H9 (cell line): ENCODE data around the gene ACP3. TPM values are rescaled to one million over a fixed set of nuclear protein-coding genes. Genes with fewer than 3 reads are reported as not detected.

ENCODE experiments used
- DNase-seq: peaks from one replicate; pipeline ENCODE4 v3.0.0-alpha.2; 2017
- H2AFZ ChIP-seq: one replicate; pipeline ENCODE4 v1.6.1; 2013; ENCODE audit warnings: mild to moderate bottlenecking, low read length, control low read depth, moderate library complexity
- H2AK5ac ChIP-seq: 2 replicates; pipeline ENCODE4 v1.6.1; 2013; ENCODE audit warnings: low read length, control low read depth, mixed read lengths; ENCODE audit not compliant: insufficient read length
- H2BK120ac ChIP-seq: one replicate; pipeline ENCODE4 v1.6.1; 2013; ENCODE audit warnings: low read depth, mild to moderate bottlenecking, low read length, control low read depth, inconsistent platforms; ENCODE audit not compliant: poor library complexity, severe bottlenecking
- H2BK12ac ChIP-seq: 2 replicates; pipeline ENCODE4 v1.6.1; 2013; ENCODE audit warnings: low read length, control low read depth, mixed read lengths, low read depth; ENCODE audit not compliant: insufficient read length
- H2BK15ac ChIP-seq: 2 replicates; pipeline ENCODE4 v1.6.1; 2013; ENCODE audit warnings: low read depth, low read length, control low read depth
- H2BK20ac ChIP-seq: one replicate; pipeline ENCODE4 v1.6.1; 2013; ENCODE audit warnings: low read depth, mild to moderate bottlenecking, low read length, control low read depth, inconsistent platforms; ENCODE audit not compliant: poor library complexity, severe bottlenecking
- H2BK5ac ChIP-seq: 2 replicates; pipeline ENCODE4 v1.6.1; 2013; ENCODE audit warnings: low read length, control low read depth, mixed read lengths; ENCODE audit not compliant: insufficient read length
- H3K14ac ChIP-seq: 2 replicates; pipeline ENCODE4 v1.6.1; 2013; ENCODE audit warnings: low read length, control low read depth; ENCODE audit not compliant: insufficient read depth
- H3K18ac ChIP-seq: 2 replicates; pipeline ENCODE4 v1.6.1; 2013; ENCODE audit warnings: low read depth, mild to moderate bottlenecking, mixed read lengths, low read length, control low read depth; ENCODE audit not compliant: insufficient read length
- H3K23ac ChIP-seq: 2 replicates; pipeline ENCODE4 v1.6.1; 2013; ENCODE audit warnings: low read length, control low read depth, mixed read lengths, low read depth; ENCODE audit not compliant: insufficient read length
- H3K23me2 ChIP-seq: 2 replicates; pipeline ENCODE4 v1.6.1; 2013; ENCODE audit warnings: low read depth, mild to moderate bottlenecking, mixed read lengths, low read length, control low read depth; ENCODE audit not compliant: insufficient read length, poor library complexity, severe bottlenecking
- H3K27ac ChIP-seq: 2 replicates; pipeline ENCODE4 v1.5.1; 2013; ENCODE audit warnings: low read length, control low read depth, mixed read lengths, low read depth; ENCODE audit not compliant: insufficient read length
- H3K27me3 ChIP-seq: 2 replicates; pipeline ENCODE4 v1.6.1; 2013; ENCODE audit warnings: low read length, control low read depth, inconsistent platforms; ENCODE audit not compliant: insufficient read depth
- H3K4ac ChIP-seq: 2 replicates; pipeline ENCODE4 v1.6.1; 2013; ENCODE audit warnings: low read depth, mild to moderate bottlenecking, control low read depth, inconsistent platforms, low read length, moderate library complexity
- H3K4me1 ChIP-seq: 2 replicates; pipeline ENCODE4 v1.6.1; 2013; ENCODE audit warnings: low read length, control low read depth, inconsistent platforms; ENCODE audit not compliant: insufficient read depth
- H3K4me2 ChIP-seq: 2 replicates; pipeline ENCODE4 v1.6.1; 2013; ENCODE audit warnings: low read length, control low read depth, mixed read lengths; ENCODE audit not compliant: insufficient read length, insufficient read depth
- H3K56ac ChIP-seq: 2 replicates; pipeline ENCODE4 v1.6.1; 2013; ENCODE audit warnings: low read depth, mild to moderate bottlenecking, mixed read lengths, low read length, control low read depth; ENCODE audit not compliant: insufficient read length
- H3K79me1 ChIP-seq: 2 replicates; pipeline ENCODE4 v1.6.1; 2013; ENCODE audit warnings: low read depth, mild to moderate bottlenecking, moderate library complexity, low read length, control low read depth, inconsistent platforms; ENCODE audit not compliant: insufficient read depth, poor library complexity, severe bottlenecking
- H3K79me2 ChIP-seq: 2 replicates; pipeline ENCODE4 v1.6.1; 2013; ENCODE audit warnings: low read length, control low read depth, inconsistent platforms; ENCODE audit not compliant: insufficient read depth
- H3K9ac ChIP-seq: 2 replicates; pipeline ENCODE4 v1.6.1; 2013; ENCODE audit warnings: low read length, control low read depth, mixed read lengths; ENCODE audit not compliant: insufficient read length; ENCODE audit errors: extremely low read depth
- H3K9me3 ChIP-seq: one replicate; pipeline ENCODE4 v1.6.1; 2013; ENCODE audit warnings: low read depth, low read length, inconsistent platforms; ENCODE audit not compliant: control insufficient read depth
- H3T11ph ChIP-seq: one replicate; pipeline ENCODE4 v1.6.1; 2013; ENCODE audit warnings: mild to moderate bottlenecking, low read length, control low read depth, inconsistent platforms
- H4K20me1 ChIP-seq: one replicate; pipeline ENCODE4 v1.6.1; 2013; ENCODE audit not compliant: control insufficient read depth, insufficient read length, insufficient read depth
- H4K5ac ChIP-seq: 2 replicates; pipeline ENCODE4 v1.6.1; 2013; ENCODE audit warnings: low read depth, mild to moderate bottlenecking, mixed read lengths, low read length, control low read depth; ENCODE audit not compliant: insufficient read length
- H4K8ac ChIP-seq: replicated peaks from 2 replicates; pipeline ENCODE4 v1.6.1; 2013; ENCODE audit warnings: low read length, control low read depth, mixed read lengths, low read depth; ENCODE audit not compliant: insufficient read length
- H4K91ac ChIP-seq: 2 replicates; pipeline ENCODE4 v1.6.1; 2013; ENCODE audit warnings: low read depth, mild to moderate bottlenecking, moderate library complexity, mixed read lengths, low read length, control low read depth; ENCODE audit not compliant: insufficient read length
- H3K27ac Mint-ChIP-seq, 3 experiments: 2 replicates in 2 of 3; 3 replicates in 1 of 3; pipeline ENCODE4 v1.8.0; 2020 to 2021; ENCODE audit warnings: mixed read lengths in 3 of 3, mild to moderate bottlenecking in 1 of 3, moderate library complexity in 1 of 3
- H3K27me3 Mint-ChIP-seq: 2 replicates; pipeline ENCODE4 v1.8.0; 2021; ENCODE audit warnings: low read depth, mild to moderate bottlenecking, moderate library complexity, mixed read lengths
- H3K36me3 Mint-ChIP-seq, 3 experiments: 2 replicates in 2 of 3; 3 replicates in 1 of 3; pipeline ENCODE4 v1.8.0; 2020 to 2021; ENCODE audit warnings: low read depth in 3 of 3, mixed read lengths in 3 of 3; ENCODE audit not compliant: insufficient read depth in 1 of 3
- H3K4me1 Mint-ChIP-seq, 2 experiments: 2 replicates each; pipeline ENCODE4 v1.8.0; 2020; ENCODE audit warnings: mixed read lengths in 2 of 2
- H3K4me3 Mint-ChIP-seq, 2 experiments: 2 replicates in 1 of 2; 3 replicates in 1 of 2; pipeline ENCODE4 v1.8.0; 2020 to 2021; ENCODE audit warnings: mild to moderate bottlenecking in 2 of 2, mixed read lengths in 2 of 2, moderate library complexity in 1 of 2
- H3K9me3 Mint-ChIP-seq, 2 experiments: 2 replicates in 1 of 2; 3 replicates in 1 of 2; pipeline ENCODE4 v1.8.0; 2020; ENCODE audit warnings: mild to moderate bottlenecking in 2 of 2, mixed read lengths in 2 of 2, moderate library complexity in 1 of 2
- CTCF ChIP-seq: fragments of 200-600 bp; sonication (generic); conservative IDR thresholded peaks from 3 replicates; pipeline ENCODE4 v1.8.0; 2021; ENCODE audit warnings: antibody characterized with exemption, mild to moderate bottlenecking
- WGBS: extraction: QIAGEN DNeasy Blood & Tissue Kit; methylation state at CpG from one replicate; pipeline ENCODE4 v1.1.7; 2013; ENCODE audit warnings: missing lambda C conversion rate, low lambda C conversion rate, mixed read lengths; ENCODE audit not compliant: insufficient read length; ENCODE audit errors: extremely low coverage; 5-methylcytosine and 5-hydroxymethylcytosine counted together
- total RNA-seq: library from RNA; stranded (reverse); gene quantifications from 2 replicates; pipeline ENCODE4 v1.2.1, GENCODE V29; 2021

Gene ACP3
- total RNA-seq, 1 experiment from 2014 or later: 0.17 TPM

GRCh38 chr3:132342183-132342582 is 25.0 kb downstream of the ACP3 start:
- Mint-ChIP-seq H3K36me3 (no peaks in the 10 kb centered on the region), H3K9me3 (no peaks in the 10 kb centered on the region), H3K4me3 (no peak overlapping the region), H3K4me1 (peaks cover 11 to 18% of the 10 kb centered on the region in 2 experiments), H3K27me3 (no peaks in the 10 kb centered on the region; the same call in 1 of the 2 replicates), H3K27ac (no peak overlapping the region)
- no peak overlapping the region for H2BK12ac ChIP-seq
- no peak overlapping the region for H3K27ac ChIP-seq
- no peak for DNase-seq
- H4K5ac ChIP-seq: no peak overlapping the region
- H3K27me3 ChIP-seq: no peaks in the 10 kb centered on the region
- WGBS: no CpG with 5 or more reads among the region's 5 CpGs
- no peak overlapping the region for H3K18ac ChIP-seq
- no peak overlapping the region for H2BK5ac ChIP-seq
- no peak overlapping the region for H2BK15ac ChIP-seq
- H2AFZ ChIP-seq: no peak overlapping the region
- H3K4me2 ChIP-seq: no peak overlapping the region
- no peak overlapping the region for H3K23ac ChIP-seq
- H3K79me2 ChIP-seq: no peaks in the 10 kb centered on the region
- H2AK5ac ChIP-seq: no peak overlapping the region
- no peaks in the 10 kb centered on the region for H3K4me1 ChIP-seq
- H3K9me3 ChIP-seq: no peaks in the 10 kb centered on the region
- H4K20me1 ChIP-seq: no peaks in the 10 kb centered on the region
- H2BK120ac ChIP-seq: no peak overlapping the region
- H3K23me2 ChIP-seq: no peaks in the 10 kb centered on the region
- H3K14ac ChIP-seq: no peak overlapping the region
- H3K56ac ChIP-seq: no peak overlapping the region
- H3K4ac ChIP-seq: no peak overlapping the region
- no peaks in the 10 kb centered on the region for H3K79me1 ChIP-seq
- H4K8ac ChIP-seq: no peak overlapping the region
- no peak overlapping the region for H3T11ph ChIP-seq
- H3K9ac ChIP-seq: no peak overlapping the region
- peak; percentile 42; the same call in 2 of the 3 replicates for TF ChIP-seq CTCF
- H2BK20ac ChIP-seq: no peak overlapping the region
- no peak overlapping the region for H4K91ac ChIP-seq
